GM21367 (cell line): ENCODE data around the gene CSNK2A1.
"Not testable (repeated sequence)": the region's sequence is repeated elsewhere in the genome, so short reads cannot be mapped to it uniquely, and the experiment has no call there.

ENCODE experiments used
- ATAC-seq: cut with Tn5 transposase; IDR thresholded peaks from one replicate; pipeline ENCODE4 v1.9.1; 2021; ENCODE audit not compliant: unreplicated experiment

Gene CSNK2A1

DNA sequence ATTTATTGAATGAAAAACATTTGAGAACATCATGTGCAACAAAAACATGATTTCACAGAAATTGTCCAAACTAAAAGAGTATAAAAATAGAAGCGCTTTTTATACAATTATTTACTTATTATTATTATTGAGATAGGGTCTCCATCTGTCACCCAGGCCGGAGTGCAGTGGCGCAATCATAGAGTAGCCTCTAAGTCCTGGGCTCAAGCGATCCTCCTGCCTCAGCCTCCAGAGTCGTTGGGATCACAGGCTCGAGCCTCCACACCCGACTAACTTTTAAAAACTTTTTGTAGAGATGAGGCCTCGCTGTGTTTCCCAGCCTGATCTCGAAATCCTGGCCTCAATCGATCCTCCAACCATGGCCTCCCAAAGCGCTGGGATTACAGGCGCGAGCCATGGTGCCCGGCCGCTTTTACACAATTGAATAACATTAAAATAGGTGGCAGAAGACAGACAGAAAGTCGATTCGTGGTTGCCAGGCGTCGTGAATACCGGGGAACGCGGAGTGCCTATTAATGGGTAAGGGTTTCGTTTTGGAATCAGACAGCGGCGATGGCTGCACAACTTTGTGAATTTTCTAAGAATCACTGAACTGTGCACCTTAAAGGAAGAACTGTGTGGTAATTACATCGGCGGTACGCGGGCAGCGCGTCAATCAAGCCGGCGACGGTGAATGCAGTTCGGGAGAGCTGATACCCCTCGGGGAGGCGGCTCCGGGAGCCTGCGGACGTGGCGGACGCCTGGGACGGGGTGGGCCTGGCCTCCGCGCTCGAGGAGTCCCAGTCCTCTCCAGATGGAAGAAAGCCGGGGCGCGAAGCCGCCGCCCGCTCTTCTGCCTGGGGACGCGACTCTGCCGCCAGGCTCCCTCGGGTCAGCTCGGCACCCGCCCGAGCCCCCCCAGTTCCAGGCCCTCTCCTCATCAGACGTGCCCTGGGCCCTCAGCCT, 82.1 kb downstream of the CSNK2A1 start:
- ATAC-seq: peak; percentile 16

DNA sequence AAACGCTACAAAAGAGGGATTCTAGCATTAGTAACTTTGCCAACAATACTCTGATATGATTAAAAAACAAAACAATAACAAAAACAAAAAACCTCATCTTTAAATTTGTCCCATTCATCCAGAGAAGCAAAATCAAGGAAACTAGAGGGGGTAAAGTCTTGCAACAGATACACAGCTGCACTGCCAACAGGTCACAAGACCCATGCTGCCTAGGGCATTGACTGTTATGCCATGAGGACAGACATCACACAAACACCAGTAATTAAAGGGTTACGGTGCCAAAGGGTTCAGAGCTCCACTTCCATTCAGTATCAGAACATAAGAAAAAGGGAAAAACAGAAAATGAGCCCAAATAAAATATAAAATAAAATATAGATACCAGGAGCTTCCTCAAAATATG, 82.9 kb downstream of the CSNK2A1 start:
- no peak for ATAC-seq

DNA sequence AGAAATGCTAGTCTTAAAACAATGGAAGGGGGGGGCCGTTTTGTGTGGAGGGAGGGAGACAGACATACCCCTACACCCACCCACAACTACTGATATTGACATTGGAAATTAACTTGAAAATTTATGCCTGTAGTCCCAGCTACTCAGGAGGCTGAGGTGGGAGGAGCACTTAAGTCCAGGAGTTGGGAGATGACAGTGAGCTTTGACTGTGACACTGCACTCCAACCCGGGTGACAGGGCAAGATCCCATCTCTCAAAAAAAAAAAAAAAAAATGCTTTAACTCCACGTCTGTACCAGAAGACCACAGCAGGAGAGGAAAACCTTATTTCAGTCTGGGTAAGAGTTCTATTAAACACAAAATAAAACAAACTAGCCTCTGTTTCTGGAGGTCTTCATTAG, 83.4 kb downstream of the CSNK2A1 start:
- no peak for ATAC-seq

DNA sequence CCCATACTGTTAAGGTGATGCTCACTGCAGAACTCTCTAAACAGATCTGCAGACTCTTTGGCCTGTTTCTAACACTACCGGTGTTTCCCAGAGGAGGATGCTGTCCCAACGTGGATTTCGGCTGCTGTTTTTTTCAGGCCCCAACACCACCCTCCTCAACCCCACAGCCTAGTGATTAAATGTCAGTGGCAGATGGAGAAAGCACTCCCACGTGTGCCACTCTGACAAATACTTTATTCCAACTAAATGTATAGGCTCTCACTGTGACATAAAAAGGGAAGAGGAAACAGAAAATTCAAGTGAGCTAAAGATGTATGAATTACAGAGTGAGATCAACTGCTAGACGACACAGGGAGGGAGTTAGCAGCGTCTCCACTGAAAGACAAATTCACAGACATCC, 84.8 kb downstream of the CSNK2A1 start:
- ATAC-seq: no peak

DNA sequence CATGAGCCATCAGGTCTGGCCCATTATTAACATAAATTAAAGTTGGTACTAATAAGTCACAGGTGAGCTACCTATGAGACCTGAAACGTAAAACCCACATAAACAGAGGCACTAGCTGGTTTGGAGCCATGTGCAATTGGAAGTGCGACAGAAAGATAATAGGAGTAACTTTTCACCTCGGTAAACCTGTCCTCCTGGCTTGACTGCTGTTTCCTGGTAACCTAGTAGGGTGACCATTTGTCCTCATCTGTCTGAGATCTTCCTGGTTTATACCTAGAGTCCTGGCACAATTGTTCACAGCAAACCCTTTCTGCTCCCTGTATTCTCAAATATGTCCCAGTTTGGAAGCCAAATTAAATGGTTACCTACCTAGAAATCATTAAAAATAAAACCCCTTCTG, 88.6 kb downstream of the CSNK2A1 start:
- ATAC-seq: no peak

DNA sequence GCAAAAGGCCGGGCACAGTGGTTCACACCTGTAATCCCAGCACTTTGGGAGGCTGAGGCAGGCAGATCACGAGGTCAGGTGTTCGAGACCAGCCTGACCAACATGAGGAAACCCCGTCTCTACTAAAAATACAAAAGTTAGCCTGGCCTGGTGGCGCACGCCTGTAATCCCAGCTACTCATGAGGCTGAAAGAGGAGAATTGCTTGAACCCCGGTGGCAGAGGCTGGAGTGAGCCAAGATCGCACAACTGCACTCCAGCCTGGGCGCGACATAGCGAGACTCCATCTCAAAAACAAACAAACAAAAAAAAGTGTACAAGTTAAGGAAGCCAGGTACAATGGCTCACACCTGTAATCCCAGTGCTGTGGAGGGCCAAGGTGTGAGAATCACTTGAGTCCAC, 91.6 kb downstream of the CSNK2A1 start:
- not testable (repeated sequence) for ATAC-seq

DNA sequence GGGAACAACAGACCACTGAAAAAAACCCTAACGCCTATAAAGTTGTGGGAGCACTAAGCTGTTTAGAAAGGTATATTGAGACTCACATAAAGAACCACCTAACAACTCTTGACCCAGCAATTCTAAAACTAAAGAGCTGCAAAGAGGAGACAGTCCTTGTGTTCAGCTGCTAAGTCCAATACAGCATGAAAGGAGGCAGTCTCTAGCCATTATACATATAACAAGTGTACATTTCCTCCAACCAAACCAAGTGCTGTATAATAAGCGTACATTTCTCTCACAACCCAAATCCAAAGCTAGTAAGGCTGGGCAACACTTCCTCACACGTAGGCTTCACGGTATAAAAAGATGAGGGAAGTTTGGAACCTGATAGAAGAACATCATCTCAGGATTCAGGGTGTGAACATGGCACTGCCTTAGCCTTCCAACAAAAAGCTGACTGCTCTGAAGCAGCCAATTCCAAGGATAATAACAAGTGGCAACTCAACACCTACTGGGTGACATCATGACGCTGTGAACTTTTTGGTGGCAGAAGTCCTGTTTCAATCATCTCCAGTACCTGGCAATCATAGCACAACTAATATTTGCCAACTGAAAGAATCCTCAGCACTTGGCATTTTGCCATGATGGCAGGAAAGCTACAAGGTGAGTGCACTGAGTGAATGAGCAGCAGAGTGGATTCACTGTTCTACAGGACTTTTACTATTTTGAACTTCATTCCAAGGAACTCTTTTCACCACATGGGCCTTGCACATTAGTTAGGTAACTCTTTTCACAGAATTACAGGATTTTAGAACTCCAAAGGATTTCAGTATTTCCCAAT, 97.9 kb downstream of the CSNK2A1 start:
- no peak for ATAC-seq

DNA sequence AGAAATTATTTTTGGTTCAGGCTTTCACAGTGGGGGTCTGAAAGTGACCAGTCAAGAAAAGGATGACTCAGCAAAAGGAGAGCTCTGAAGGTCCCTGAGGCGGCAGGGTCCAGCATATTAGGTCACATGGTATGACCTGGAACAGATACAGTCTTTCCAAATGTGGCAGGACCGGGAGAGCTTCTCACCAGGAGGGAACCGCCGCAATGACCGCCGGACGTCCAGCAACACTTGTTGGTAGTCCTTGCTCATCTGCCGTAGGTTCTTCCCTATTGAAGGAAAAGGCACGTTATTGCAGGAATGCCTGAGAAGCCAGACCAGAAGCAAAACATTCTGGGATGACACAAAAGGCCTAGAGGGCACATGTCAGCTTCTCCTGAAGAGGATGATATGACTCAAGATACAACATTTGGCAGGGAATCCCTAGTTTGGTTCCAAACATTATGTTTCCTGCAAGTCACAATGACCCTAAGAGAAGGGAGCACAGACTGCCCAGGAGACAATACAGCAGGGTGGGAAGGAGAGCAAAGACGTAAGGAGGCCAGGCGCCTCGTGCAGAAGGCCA, 98.6 kb downstream of the CSNK2A1 start:
- ATAC-seq: no peak

DNA sequence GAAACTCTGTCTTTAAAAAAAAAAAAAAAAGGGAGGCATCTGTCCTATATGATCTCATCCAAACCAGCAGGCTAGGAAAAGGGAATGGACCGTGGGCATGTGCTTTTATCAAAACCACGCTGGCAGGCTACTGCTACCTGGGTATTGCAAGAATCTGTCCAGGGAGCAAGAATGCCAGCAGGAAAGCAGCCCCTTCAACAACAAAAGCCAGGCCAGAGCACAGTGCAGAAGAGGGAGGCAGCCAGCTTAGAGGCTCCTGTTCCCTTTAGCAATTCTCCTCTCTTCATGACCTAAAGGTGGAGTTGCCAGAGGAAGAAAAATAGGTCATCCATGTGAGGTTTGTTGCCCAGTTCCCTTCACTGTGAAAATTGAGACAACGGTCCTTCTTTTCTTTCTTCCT, 99.5 kb downstream of the CSNK2A1 start:
- no peak for ATAC-seq

DNA sequence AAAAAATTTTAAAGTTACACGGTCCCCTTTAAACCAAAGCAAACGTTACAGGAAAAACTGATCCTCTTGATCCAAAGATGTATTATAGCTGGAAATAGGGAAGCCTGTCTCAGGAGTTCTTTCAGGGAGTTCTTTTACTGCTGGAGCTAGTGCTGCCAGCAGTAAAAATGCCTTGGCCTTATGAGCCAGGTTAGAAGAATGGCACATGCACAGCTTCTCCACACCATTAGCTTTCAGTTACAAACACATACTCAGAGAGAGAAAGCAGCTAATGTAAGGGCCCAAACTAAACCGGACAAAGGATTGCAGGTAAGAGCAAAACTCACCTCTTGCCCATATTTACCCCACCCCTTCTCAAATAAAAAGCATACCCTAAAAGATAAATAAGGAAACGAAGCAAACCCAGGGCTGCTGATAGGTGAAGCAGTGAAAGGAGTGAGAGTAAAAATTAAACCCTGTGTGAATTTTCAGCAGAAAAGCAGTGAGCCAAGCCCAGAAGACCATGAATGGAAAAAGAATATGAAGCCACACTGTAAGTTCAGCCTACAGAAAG, 100.3 kb downstream of the CSNK2A1 start:
- ATAC-seq: no peak

DNA sequence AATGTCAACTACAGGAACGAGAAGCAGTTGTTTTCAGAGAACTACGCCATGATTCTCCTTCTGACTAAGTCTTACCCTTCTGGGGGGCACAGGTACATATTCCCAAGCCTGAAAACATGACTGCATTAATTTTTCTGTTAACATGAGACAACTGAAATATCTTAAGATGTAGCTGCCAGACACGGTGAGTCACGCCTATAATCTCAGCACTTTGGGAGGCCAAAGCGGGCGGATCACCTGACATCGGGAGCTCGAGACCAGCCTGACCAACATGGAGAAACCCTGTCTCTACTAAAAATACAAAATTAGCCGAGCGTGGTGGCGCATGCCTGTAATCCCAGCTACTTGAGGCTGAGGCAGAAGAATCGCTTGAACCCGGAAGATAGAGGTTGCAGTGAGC, 103.0 kb downstream of the CSNK2A1 start:
- ATAC-seq: no peak

DNA sequence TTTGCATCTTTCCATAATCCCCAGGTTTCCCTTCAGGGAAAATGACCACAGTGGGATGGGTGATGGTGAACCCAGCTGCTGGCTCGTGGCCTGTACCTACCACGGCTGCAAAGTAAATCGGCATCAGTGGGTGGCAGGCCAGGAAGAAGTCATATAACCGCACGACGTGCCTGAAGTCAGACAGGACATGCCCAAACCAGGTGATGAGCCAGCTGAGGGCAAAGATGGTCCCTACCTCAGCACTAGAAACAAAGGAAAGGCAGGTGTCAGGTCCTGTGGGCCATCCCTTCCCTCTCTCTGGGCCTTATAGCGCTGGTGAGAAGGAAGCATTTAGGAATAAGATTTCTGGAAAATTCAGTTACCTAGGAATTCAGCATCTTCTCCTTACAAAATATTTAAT, 103.4 kb downstream of the CSNK2A1 start:
- ATAC-seq: no peak

DNA sequence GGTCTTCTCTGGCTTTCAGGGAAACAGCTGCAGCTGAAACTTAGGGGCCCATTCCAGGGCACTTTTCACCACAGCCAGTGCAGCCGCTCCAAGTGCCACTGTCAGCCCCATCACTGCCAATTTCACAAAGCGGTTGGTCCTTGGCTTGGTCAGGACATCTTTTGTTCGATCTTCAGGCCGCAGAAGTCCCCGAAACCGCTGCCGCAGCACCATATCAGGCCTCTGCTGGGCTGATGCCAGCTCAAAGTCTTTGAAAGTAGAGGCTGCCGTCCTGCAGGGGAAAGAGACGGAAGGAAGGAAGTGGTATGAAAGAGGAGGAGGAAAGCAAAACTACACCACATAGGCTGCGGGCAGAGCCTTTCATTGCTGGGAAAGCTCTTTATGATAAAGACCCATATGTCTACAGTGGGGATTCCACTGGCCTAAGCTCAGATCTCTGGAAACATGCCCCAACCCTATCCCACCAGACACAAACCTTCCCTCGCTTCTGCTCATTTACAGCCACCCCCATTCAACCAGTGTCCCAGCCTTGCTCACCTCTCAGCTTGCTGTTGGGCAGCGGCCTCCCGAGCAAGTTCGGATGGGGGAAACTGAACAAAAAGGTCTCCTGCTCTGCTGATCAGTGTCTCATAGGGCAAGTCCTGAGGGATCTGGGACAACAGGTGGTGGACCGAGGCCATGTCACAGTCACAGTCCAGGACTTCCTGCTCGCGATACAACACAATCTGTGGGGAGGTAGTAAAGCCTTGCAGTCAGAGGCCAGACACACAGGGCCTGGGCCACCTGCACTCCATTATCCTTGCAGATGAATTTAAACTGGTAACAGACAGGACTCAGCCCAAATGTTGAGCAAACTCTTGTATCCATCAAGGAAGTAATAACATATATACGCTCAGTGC, 104.8 kb downstream of the CSNK2A1 start:
- ATAC-seq: no peak

DNA sequence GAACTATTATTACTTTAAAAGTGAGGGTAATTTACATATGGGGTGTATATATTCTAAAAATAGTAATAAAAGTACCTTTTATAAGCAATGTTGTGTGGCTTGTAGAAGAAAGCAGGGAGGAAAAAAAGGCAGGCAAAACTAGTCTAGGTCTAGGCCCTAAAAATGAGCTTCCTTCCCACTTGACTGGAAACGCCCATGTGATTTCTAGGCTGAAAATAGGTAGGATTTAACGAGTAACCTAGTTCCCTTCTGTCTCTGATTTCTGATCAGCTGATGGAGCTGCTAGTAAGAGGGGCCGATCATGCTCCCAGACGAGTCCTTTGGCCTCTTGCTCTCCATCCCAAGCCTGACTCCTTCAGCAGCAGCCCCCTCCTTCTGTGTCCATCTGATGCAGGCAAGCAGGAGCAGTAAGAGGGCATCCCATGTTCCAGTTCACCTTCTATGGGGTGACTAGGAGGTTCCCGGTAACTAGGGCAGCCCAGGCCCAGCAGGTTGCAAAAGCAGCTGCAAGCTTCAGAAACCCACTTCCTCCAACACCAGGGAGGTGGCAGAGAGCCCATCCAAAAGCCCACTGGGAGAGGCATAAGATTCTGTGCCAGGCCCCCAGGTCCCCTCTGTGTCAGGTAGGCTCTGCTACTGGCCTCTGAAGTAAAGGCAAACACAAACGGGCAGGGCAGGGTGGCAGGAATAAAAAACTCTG, 105.7 kb downstream of the CSNK2A1 start:
- ATAC-seq: no peak

DNA sequence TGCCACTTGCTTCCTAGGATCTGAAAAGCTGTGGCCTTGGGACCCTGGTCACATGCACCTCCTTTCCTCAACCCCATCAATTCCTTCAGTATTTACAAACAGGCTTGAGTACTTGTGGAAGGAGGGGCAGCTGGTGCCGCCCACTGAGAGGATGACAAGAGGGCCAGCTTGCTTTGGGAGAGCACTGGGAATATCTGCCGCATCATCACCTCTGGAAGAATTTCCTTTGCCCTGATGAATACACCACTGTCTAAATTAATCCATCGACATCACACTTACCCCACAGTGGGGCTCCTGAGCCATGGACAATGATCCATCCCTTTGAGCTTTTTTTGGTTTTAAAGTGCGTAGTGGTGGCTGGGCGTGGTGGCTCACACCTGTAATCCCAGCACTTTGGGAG, 107.1 kb downstream of the CSNK2A1 start:
- no peak for ATAC-seq

DNA sequence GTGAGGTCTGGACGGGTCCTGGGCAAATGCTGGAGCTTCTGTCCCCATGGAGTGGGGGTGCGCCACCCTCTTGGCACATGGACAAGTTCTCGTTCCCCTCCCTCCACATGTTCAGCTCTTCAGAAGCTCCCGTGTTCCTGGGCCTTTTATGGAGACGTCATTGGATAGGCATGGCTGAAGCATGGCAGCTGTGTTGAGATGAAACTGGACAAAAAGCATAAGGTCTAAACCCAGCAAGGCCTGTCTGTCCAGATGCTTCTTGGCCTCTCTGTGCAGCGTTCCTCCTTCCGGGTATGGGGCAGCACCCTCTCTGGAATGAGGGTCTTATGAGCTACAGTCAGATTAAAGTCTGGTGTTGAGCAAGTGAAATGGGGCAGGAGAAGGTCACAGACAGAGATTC, 108.0 kb downstream of the CSNK2A1 start:
- ATAC-seq: no peak

DNA sequence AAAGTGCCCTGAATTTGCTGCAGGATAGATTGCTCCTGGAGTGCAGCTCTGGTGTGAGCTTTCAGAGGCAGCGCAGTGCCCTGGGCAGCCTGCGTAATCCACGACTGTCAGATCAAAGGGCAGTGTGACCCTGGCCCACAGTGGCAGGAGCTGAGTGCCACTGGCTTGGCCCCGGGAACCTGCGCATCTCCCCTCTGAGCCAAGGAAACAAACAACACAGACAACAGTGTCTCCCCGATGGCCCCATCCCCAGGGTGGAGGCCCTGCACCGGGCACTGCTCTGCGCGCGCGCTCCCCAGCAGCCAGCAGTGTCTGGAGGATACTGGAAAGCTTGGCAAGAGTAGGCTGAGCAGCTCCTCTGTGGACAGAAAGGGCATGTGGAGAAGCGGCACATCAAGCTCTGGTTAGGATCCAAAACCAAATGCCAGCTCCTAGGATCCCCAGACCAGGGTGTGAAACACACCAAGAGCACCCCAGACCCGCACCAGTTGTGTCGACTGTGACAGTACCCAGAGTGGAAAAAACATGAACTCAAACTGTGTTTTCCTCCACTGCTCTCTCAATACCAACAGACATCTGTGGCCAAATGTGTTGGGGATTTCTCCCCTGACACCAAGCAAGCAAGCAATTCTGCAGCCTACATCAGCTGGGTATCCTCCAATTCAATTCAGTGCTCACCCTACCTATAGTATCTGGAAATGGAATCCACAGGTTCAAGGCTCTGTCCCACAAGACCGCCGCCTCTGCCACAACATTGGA, 108.8 kb downstream of the CSNK2A1 start:
- no peak for ATAC-seq

DNA sequence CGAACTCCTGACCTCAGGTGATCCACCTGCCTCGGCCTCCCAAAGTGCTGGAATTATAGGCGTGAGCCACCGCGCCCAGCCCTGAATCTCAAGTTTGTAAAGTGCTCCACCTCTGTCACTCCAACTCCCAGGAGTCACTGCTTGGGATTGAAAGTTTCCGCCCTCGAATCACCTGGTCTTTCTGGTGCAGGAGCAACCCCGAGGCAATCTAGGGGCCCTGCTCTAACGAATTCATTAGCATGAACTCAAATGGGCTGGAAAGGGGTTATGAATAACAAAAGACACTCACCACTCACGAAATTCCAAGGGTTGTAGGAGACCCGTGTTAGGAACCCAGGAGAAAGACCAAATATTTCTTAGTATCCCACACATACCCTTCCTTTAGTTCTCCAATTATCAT, 109.4 kb downstream of the CSNK2A1 start:
- ATAC-seq: no peak

DNA sequence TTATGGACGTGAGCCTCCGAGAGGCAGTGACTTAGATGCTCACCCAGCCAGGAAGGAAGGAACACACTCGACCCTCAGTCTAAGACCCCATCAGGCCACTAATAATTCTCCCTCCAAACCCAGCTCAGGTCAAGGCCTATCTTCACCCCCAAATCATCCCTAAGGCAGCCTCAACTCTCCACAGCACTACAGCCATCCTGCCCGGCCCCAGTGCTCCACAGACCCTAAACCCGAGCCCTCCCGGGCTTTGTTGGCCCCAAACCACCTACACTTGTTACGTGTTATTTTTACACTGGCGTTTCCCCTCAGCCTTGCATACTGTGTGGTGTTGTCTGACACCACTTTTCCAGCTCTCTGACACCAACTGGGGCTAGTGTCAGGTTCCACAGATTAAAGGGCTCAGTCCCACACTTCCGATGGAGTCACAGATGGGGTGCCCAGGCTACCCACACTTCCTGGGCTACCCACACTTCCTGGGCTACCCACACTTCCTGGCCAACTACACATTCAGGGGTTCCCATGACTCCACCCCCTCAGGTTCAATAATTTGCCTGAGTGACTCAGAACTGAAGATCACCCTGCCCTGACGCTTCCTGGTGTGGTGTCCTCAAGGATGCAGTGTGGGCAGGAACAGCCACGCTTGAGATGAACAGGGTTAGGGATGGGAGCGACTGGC, 110.2 kb downstream of the CSNK2A1 start:
- peak; percentile 80 for ATAC-seq
